HG02943 (cell line): ENCODE results near the gene ADAT3.

Experiments used
- ATAC-seq: cut with Tn5 transposase; IDR thresholded peaks from one replicate; pipeline ENCODE4 v1.9.1; 2021; ENCODE audit warnings: mild to moderate bottlenecking, low read depth, moderate library complexity; ENCODE audit not compliant: unreplicated experiment

ADAT3 gene

GRCh38 chr19:1911098-1911497 is 5.9 kb downstream of the ADAT3 start:
- ATAC-seq = no peak

- ATAC-seq = no peak
Measured at GRCh38 chr19:1911995-1912394, 6.8 kb downstream of the ADAT3 start.

- ATAC-seq = no peak
Measured at GRCh38 chr19:1912760-1913505, 7.7 kb downstream of the ADAT3 start.

GRCh38 chr19:1913781-1914577 is 8.8 kb downstream of the ADAT3 start:
- no peak for ATAC-seq

GRCh38 chr19:1914826-1915341 is 9.7 kb downstream of the ADAT3 start:
- no peak for ATAC-seq

- no peak for ATAC-seq
Measured at GRCh38 chr19:1917146-1917545, 11.9 kb downstream of the ADAT3 start.

- no peak for ATAC-seq
Measured at GRCh38 chr19:1917926-1918325, 12.7 kb downstream of the ADAT3 start.

- no peak for ATAC-seq
Measured at GRCh38 chr19:1918975-1919374, 13.8 kb downstream of the ADAT3 start.

- ATAC-seq = no peak
Measured at GRCh38 chr19:1920644-1921043, 15.4 kb downstream of the ADAT3 start.

- no peak for ATAC-seq
Measured at GRCh38 chr19:1921326-1921725, 16.1 kb downstream of the ADAT3 start.

- ATAC-seq = no peak
Measured at GRCh38 chr19:1921825-1922224, 16.6 kb downstream of the ADAT3 start.

GRCh38 chr19:1922803-1923202 is 17.6 kb downstream of the ADAT3 start:
- no peak for ATAC-seq

- ATAC-seq = no peak
Measured at GRCh38 chr19:1923319-1923718, 18.1 kb downstream of the ADAT3 start.

GRCh38 chr19:1924320-1924961 is 19.2 kb downstream of the ADAT3 start:
- ATAC-seq = no peak

- ATAC-seq = no peak
Measured at GRCh38 chr19:1925544-1925943, 20.3 kb downstream of the ADAT3 start.

GRCh38 chr19:1929021-1929742 is 24.0 kb downstream of the ADAT3 start:
- no peak for ATAC-seq

GRCh38 chr19:1931445-1931844 is 26.2 kb downstream of the ADAT3 start:
- ATAC-seq = no peak

- no peak for ATAC-seq
Measured at GRCh38 chr19:1932395-1932794, 27.2 kb downstream of the ADAT3 start.

GRCh38 chr19:1933244-1933643 is 28.0 kb downstream of the ADAT3 start:
- no peak for ATAC-seq

- no peak for ATAC-seq
Measured at GRCh38 chr19:1933942-1934341, 28.7 kb downstream of the ADAT3 start.
